GM18517 (cell line): Measurements from ENCODE around the gene LYPD6.
A peak's percentile ranks its signal among the peaks of the same experiment; 100 is the strongest.
"Not testable (repeated sequence)": the region's sequence is repeated elsewhere in the genome, so short reads cannot be mapped to it uniquely, and the experiment has no call there.

ENCODE experiments used
- ATAC-seq: cut with Tn5 transposase; IDR thresholded peaks from one replicate; pipeline ENCODE4 v1.9.1; 2021; ENCODE audit warnings: mild to moderate bottlenecking, moderate library complexity; ENCODE audit not compliant: unreplicated experiment

Gene LYPD6, protein sequence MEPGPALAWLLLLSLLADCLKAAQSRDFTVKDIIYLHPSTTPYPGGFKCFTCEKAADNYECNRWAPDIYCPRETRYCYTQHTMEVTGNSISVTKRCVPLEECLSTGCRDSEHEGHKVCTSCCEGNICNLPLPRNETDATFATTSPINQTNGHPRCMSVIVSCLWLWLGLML

GRCh38 chr2:149330127-149331022, at the start of gene LYPD6:
Gene LYPD6, plus strand, starts transcription at chr2:149330587. Its CDS starts 107,122 bp downstream, at chr2:149437709.
- ATAC-seq: peak; percentile 74

DNA sequence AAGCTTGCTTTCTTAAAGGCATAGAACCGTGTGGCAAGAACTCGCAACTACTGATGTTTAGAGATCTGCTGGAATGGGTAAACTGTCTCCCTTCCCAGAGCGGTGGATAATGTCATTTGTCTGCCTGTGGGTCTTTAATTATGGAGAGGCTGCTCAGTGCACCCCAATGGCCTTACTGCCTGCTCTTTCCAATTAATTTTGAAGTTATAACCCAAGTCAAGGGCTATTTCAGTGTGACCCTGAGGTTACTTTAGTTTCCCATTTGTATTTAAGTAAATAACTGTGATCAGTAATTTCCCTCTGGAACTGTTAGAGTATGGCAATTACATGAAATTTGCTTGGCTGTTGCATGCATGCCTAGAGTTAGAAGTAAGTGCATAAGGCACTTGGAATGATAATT, 48.9 kb upstream of the LYPD6 start:
- no peak for ATAC-seq

DNA sequence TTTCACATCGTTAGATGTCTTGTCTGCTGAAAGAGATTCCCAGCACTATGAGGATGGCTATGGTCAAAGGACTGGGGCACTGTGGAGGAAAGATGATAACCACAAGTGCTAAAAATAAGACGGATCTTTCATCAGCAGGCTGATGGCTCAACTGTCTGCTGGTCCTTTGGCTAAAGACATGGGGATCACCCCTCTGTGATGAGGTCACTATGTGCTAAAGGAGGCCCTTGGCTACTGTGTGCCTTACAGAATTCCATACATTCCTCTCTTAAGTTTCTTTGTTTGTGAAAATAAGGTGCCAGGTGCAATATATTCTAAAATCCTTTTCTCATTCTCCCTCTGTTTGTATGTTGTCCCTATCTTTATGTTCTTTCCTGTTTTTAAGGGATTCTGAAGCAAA, 39.7 kb upstream of the LYPD6 start:
- no peak for ATAC-seq

- no peak for ATAC-seq
Observed at GRCh38 chr2:149291881-149292280, 38.5 kb upstream of the LYPD6 start.

- no peak for ATAC-seq
Observed at GRCh38 chr2:149296031-149296430, 34.4 kb upstream of the LYPD6 start.

DNA sequence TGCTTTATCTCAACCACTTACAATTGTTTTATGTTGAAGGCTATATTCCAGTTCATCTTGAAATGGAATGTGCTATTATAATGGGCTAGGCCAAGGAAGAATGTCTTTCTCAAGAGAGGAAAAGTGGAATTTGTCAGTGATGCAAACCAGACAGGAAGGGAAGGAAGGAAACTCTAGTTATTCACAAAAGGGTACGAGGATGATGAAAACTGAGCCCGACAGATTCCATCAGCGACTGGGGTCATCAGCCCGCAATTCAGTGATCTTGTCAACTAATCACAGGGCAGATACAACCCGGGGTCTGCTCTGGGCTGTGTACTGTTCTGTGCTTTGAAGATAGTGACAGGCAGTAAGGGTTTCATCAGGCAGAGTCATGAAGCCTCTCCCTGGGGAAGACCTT, 23.4 kb upstream of the LYPD6 start:
- ATAC-seq: no peak

GRCh38 chr2:149310349-149310748, 20.0 kb upstream of the LYPD6 start:
- ATAC-seq: no peak

DNA sequence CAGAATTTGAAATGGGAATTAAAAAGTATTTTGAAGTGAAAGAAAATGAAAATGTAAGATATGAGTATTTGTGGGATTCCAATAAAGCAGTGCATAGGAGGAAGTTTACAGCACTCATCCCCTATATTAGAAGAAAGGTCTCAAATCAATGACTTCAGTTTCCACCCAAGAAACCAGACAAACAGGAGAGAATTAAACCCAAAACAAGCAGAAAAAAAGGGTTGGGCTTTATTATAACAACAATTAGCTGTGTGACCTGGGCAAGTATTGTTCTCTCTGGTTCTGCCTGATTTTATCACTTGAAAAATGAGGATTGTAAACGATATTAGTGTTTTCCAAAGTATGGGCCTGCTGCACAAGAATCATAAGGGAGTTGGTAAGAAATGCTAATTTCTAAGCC, 18.3 kb upstream of the LYPD6 start:
- ATAC-seq: no peak

GRCh38 chr2:149313512-149313972, 16.8 kb upstream of the LYPD6 start:
- peak; percentile 97 for ATAC-seq

DNA sequence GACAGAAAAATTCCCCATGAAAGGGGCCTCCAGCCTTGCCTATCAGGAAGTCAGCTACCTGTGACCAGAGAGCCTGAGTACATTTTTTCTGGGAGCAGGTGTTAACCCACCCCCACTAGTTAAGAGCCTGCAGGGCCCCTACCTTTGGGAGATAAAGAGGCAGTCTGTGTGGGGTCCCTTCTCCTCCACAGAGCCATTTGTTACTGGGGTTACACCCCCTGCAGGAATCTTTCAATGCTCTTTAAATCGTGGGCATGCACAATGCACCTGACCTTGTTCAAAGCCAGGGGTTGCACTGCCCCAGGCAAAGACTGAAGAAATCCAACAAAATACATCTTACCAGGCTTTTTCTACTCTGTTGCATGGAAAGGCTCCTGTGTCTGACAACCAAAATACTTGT, 15.7 kb upstream of the LYPD6 start:
- ATAC-seq: no peak

- ATAC-seq: no peak
Observed at GRCh38 chr2:149315461-149315860, 14.9 kb upstream of the LYPD6 start.

GRCh38 chr2:149318566-149318965, 11.8 kb upstream of the LYPD6 start:
- ATAC-seq: not testable (repeated sequence)

- ATAC-seq: no peak
Observed at GRCh38 chr2:149320362-149320761, 10.0 kb upstream of the LYPD6 start.

GRCh38 chr2:149329068-149329467, 1.3 kb upstream of the LYPD6 start:
- no peak for ATAC-seq

DNA sequence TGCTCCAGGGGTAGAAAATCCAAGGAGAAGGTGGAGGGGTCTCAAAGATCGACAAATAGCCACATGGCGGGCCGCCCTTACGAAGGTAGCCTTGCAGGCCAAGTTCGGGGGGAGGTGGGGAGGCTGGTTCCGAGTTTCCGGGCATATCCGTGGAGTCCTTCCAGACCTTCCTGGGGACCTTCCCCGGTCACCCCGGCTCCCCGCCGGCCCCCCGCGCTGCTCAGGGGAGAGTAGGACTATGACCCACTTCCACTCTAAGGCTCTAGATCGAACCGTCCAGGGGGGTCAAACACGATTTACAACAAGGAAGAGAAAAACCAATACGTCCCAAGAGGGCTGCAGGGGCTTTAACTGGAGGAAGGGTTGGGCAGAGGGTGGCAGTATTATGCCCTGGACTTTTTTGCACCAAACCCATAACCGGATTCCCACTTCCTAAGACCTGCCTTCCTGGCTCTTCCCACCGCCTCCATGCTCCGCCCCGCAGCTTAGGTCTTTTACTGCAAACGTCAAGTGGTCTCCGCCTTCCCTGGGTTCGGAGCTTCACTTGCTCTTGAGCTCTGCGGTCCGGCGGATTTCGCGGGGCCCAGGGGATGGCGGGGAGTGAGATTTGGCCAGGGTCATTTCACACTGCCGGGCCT, 779 bp upstream of the LYPD6 start:
- ATAC-seq: no peak

DNA sequence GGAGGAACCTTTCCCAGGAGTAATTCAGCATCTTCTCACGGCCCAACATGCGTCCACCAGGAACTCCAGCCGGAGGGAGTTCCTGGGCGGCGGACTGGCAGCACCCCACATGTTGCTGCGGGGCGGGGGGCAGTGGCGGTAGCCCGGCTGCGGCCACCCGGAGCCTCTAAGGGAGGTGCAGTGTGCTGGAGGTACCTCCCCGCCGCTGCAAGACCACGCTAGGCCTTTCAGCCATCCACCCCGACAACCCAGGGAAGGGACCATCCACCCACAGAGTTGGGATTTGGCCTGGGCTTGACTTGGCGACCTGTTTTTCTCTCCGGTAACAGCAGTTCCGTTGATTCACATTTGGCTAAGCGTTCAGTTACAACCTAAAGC, 625 bp downstream of the LYPD6 start:
- ATAC-seq: no peak

- no peak for ATAC-seq
Observed at GRCh38 chr2:149332364-149332763, 2.0 kb downstream of the LYPD6 start.

DNA sequence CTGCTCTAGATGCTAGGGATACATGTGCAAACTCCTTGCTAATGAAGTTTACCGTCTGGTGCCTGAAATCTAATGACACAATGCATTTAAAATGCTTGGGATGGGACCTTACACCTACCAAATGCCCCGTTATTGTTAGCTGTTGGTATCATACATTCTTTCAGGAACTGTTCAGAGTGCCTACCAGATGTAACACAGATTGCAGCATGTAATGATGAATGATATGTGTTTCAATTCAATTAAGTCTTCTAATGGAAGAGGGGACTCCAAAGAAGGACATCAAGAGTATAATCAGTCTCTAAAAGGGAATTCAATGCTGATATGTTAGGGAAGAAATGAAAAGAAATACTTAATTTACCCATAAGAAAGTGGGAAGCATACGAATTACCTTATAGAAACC, 3.2 kb downstream of the LYPD6 start:
- no peak for ATAC-seq

- no peak for ATAC-seq
Observed at GRCh38 chr2:149334156-149334555, 3.8 kb downstream of the LYPD6 start.

GRCh38 chr2:149339324-149339723, 8.9 kb downstream of the LYPD6 start:
- ATAC-seq: no peak

GRCh38 chr2:149342509-149342908, 12.1 kb downstream of the LYPD6 start:
- no peak for ATAC-seq

DNA sequence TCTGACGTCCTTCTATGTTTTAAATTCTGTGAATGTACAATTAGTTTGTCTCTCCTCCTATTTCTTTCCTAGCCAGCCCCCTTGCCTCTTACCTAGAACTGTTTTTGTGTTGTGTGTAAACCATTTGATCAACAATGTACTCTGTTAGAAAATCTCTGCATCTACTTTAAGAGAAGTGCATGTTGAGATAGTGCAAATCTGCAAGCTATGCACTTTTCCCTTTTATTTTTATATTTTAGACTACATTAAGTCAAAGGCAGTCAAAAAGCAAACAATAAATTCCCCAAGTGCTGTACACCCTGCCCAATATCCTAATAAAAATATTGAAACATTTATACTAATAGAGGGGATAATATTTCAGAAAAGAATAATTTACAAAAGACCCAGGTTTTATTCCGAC, 13.7 kb downstream of the LYPD6 start:
- no peak for ATAC-seq
